HUES6 (cell line): ENCODE results near the gene MYO5A.
"Not testable (repeated sequence)": the region's sequence is repeated elsewhere in the genome, so short reads cannot be mapped to it uniquely, and the experiment has no call there.

Experiments
- H3K27ac ChIP-seq: 2 replicates; pipeline ENCODE4 v1.7.0; 2013; ENCODE audit warnings: low read depth, mild to moderate bottlenecking, low read length, inconsistent platforms
- H3K27me3 ChIP-seq: 2 replicates; pipeline ENCODE4 v1.6.1; 2013; ENCODE audit warnings: low read length; ENCODE audit not compliant: control insufficient read depth, insufficient read depth
- H3K36me3 ChIP-seq: 2 replicates; pipeline ENCODE4 v1.6.1; 2013; ENCODE audit warnings: low read length; ENCODE audit not compliant: control insufficient read depth, insufficient read depth
- H3K4me1 ChIP-seq: 2 replicates; pipeline ENCODE4 v1.6.1; 2013; ENCODE audit warnings: low read length; ENCODE audit not compliant: control insufficient read depth, insufficient read depth
- H3K4me3 ChIP-seq: 2 replicates; pipeline ENCODE4 v1.5.1; 2013; ENCODE audit warnings: low read depth, low read length
- H3K9ac ChIP-seq: one replicate; pipeline ENCODE4 v1.6.1; 2013; ENCODE audit warnings: mild to moderate bottlenecking, low read length
- H3K9me3 ChIP-seq: 2 replicates; pipeline ENCODE4 v1.6.1; 2013; ENCODE audit warnings: low read depth, low read length; ENCODE audit not compliant: control insufficient read depth, insufficient read depth

Gene MYO5A

GRCh38 chr15:52521682-52522081, 7.0 kb downstream of the MYO5A start:
- Histone ChIP-seq H3K27ac (no peak overlapping the region), H3K4me1 (peaks cover 5% of the 10 kb centered on the region; the same call in 1 of the 2 replicates), H3K4me3 (no peak overlapping the region), H3K27me3 (no peaks in the 10 kb centered on the region), H3K9me3 (no peaks in the 10 kb centered on the region), H3K9ac (no peak overlapping the region), H3K36me3 (no peaks in the 10 kb centered on the region)

GRCh38 chr15:52520421-52520820, 8.3 kb downstream of the MYO5A start:
- Histone ChIP-seq H3K4me1 (peaks cover 12% of the 10 kb centered on the region), H3K27ac (no peak overlapping the region)

GRCh38 chr15:52518487-52519371, 10.0 kb downstream of the MYO5A start:
- H3K36me3 ChIP-seq = no peaks in the 10 kb centered on the region
- H3K9me3 ChIP-seq = no peaks in the 10 kb centered on the region
- H3K27me3 ChIP-seq = no peaks in the 10 kb centered on the region
- H3K27ac ChIP-seq = no peak overlapping the region
- no peak overlapping the region for H3K4me3 ChIP-seq
- H3K9ac ChIP-seq = no peak overlapping the region
- H3K4me1 ChIP-seq = peaks cover 12% of the 10 kb centered on the region

More at GRCh38 chr15:52520421-52520820, 8.3 kb downstream of the MYO5A start:
- no peaks in the 10 kb centered on the region for H3K36me3 ChIP-seq
- H3K4me3 ChIP-seq = no peak overlapping the region
- no peak overlapping the region for H3K9ac ChIP-seq
- no peaks in the 10 kb centered on the region for H3K9me3 ChIP-seq
- H3K27me3 ChIP-seq = no peaks in the 10 kb centered on the region

- H3K9ac ChIP-seq = no peak overlapping the region
- H3K9me3 ChIP-seq = no peaks in the 10 kb centered on the region
Measured at GRCh38 chr15:52517014-52517413, 11.7 kb downstream of the MYO5A start.

GRCh38 chr15:52515343-52515742, 13.3 kb downstream of the MYO5A start:
- no peak overlapping the region for H3K9ac ChIP-seq
- peaks cover 7% of the 10 kb centered on the region for H3K4me1 ChIP-seq
- H3K27me3 ChIP-seq = no peaks in the 10 kb centered on the region
- H3K4me3 ChIP-seq = no peak overlapping the region
- no peaks in the 10 kb centered on the region for H3K36me3 ChIP-seq
- H3K9me3 ChIP-seq = no peaks in the 10 kb centered on the region
- H3K27ac ChIP-seq = no peak overlapping the region

More at GRCh38 chr15:52517014-52517413, 11.7 kb downstream of the MYO5A start:
- H3K36me3 ChIP-seq = no peaks in the 10 kb centered on the region
- H3K4me1 ChIP-seq = peaks cover 7% of the 10 kb centered on the region
- H3K27ac ChIP-seq = no peak overlapping the region
- H3K4me3 ChIP-seq = no peak overlapping the region
- no peaks in the 10 kb centered on the region for H3K27me3 ChIP-seq

- H3K4me3 ChIP-seq = no peak overlapping the region
- no peaks in the 10 kb centered on the region for H3K27me3 ChIP-seq
- H3K4me1 ChIP-seq = peaks cover 7% of the 10 kb centered on the region
- H3K9me3 ChIP-seq = no peaks in the 10 kb centered on the region
- H3K9ac ChIP-seq = no peak overlapping the region
- H3K27ac ChIP-seq = no peak overlapping the region
- H3K36me3 ChIP-seq = no peaks in the 10 kb centered on the region
Measured at GRCh38 chr15:52514482-52514881, 14.2 kb downstream of the MYO5A start.

- H3K4me3 ChIP-seq, H3K9ac ChIP-seq: not testable (repeated sequence)
Measured at GRCh38 chr15:52512869-52513268, 15.8 kb downstream of the MYO5A start.

GRCh38 chr15:52511084-52511483, 17.6 kb downstream of the MYO5A start:
- Histone ChIP-seq H3K27ac (no peak overlapping the region), H3K9me3 (no peaks in the 10 kb centered on the region), H3K4me1 (peaks cover 2% of the 10 kb centered on the region; the same call in 1 of the 2 replicates), H3K9ac (no peak overlapping the region), H3K4me3 (no peak overlapping the region), H3K36me3 (no peaks in the 10 kb centered on the region), H3K27me3 (no peaks in the 10 kb centered on the region)

More at GRCh38 chr15:52512869-52513268, 15.8 kb downstream of the MYO5A start:
- H3K27ac ChIP-seq, H3K9me3 ChIP-seq, H3K36me3 ChIP-seq, H3K27me3 ChIP-seq, H3K4me1 ChIP-seq: not testable (repeated sequence)

GRCh38 chr15:52509500-52510245, 19.0 kb downstream of the MYO5A start:
- Histone ChIP-seq H3K9me3 (no peaks in the 10 kb centered on the region), H3K27me3 (no peaks in the 10 kb centered on the region), H3K4me3 (no peak overlapping the region), H3K9ac (no peak overlapping the region), H3K27ac (no peak overlapping the region), H3K36me3 (no peaks in the 10 kb centered on the region), H3K4me1 (no peaks in the 10 kb centered on the region; the same call in 1 of the 2 replicates)

GRCh38 chr15:52506549-52506948, 22.1 kb downstream of the MYO5A start:
- no peaks in the 10 kb centered on the region for H3K9me3 ChIP-seq
- H3K4me1 ChIP-seq = no peaks in the 10 kb centered on the region
- H3K27me3 ChIP-seq = no peaks in the 10 kb centered on the region
- H3K9ac ChIP-seq = no peak overlapping the region
- H3K36me3 ChIP-seq = no peaks in the 10 kb centered on the region
- no peak overlapping the region for H3K27ac ChIP-seq
- no peak overlapping the region for H3K4me3 ChIP-seq

- H3K9ac ChIP-seq = no peak overlapping the region
- H3K9me3 ChIP-seq = no peaks in the 10 kb centered on the region
- H3K27me3 ChIP-seq = no peaks in the 10 kb centered on the region
- no peaks in the 10 kb centered on the region for H3K36me3 ChIP-seq
- no peaks in the 10 kb centered on the region for H3K4me1 ChIP-seq
- H3K4me3 ChIP-seq = no peak overlapping the region
- H3K27ac ChIP-seq = no peak overlapping the region
Measured at GRCh38 chr15:52505151-52505550, 23.5 kb downstream of the MYO5A start.
